Stimulated activated CD4-positive, alpha-beta T cell treated with anti-CD3 and anti-CD28 coated beads, Interleukin-1b, Interleukin-23, amount 100 ng/mL, for 24 hours (primary cell): ENCODE data around the gene OSGIN1.

ENCODE experiments used
- DNase-seq, 4 experiments: peaks; one replicate each; pipeline ENCODE4 v3.0.0-alpha.2; 2020; ENCODE audit warnings: low read depth in 4 of 4, low spot score in 1 of 4

The OSGIN1 gene

GRCh38 chr16:83995754-83996153 lies 42.7 kb downstream of the OSGIN1 start:
- DNase-seq = no peak

GRCh38 chr16:83996481-83997252 lies 43.6 kb downstream of the OSGIN1 start:
- no peak for DNase-seq

GRCh38 chr16:83998091-83998490 lies 45.1 kb downstream of the OSGIN1 start:
- DNase-seq = no peak

- DNase-seq = no peak
Observed at GRCh38 chr16:84000989-84001642, 48.1 kb downstream of the OSGIN1 start.

- no peak for DNase-seq
Observed at GRCh38 chr16:84001726-84002125, 48.7 kb downstream of the OSGIN1 start.

- DNase-seq = no peak
Observed at GRCh38 chr16:84003038-84003437, 50.0 kb downstream of the OSGIN1 start.

GRCh38 chr16:84004442-84004841 lies 51.4 kb downstream of the OSGIN1 start:
- no peak for DNase-seq

GRCh38 chr16:84005391-84005790 lies 52.4 kb downstream of the OSGIN1 start:
- no peak for DNase-seq

GRCh38 chr16:84007520-84007919 lies 54.5 kb downstream of the OSGIN1 start:
- no peak for DNase-seq

- DNase-seq = no peak
Observed at GRCh38 chr16:84007965-84008364, 54.9 kb downstream of the OSGIN1 start.

- DNase-seq = no peak
Observed at GRCh38 chr16:84009282-84009681, 56.2 kb downstream of the OSGIN1 start.

GRCh38 chr16:84013787-84014569 lies 60.9 kb downstream of the OSGIN1 start:
- DNase-seq = peak in 2 of 4 experiments; percentile 32 to 53

- DNase-seq = no peak
Observed at GRCh38 chr16:84014570-84015327, 61.7 kb downstream of the OSGIN1 start.

GRCh38 chr16:84015399-84015798 lies 62.4 kb downstream of the OSGIN1 start:
- no peak for DNase-seq
